Measurements from ENCODE around the gene PHAF1. TPM values are rescaled to one million over a fixed set of nuclear protein-coding genes. Genes with fewer than 3 reads are reported as not detected.

Gene PHAF1
- total and polyA plus RNA-seq, 2 of the 13 experiments (the other 11 are each of a cell fraction or from before 2014, with no cell fraction given): 48.3 to 174 TPM

DNA sequence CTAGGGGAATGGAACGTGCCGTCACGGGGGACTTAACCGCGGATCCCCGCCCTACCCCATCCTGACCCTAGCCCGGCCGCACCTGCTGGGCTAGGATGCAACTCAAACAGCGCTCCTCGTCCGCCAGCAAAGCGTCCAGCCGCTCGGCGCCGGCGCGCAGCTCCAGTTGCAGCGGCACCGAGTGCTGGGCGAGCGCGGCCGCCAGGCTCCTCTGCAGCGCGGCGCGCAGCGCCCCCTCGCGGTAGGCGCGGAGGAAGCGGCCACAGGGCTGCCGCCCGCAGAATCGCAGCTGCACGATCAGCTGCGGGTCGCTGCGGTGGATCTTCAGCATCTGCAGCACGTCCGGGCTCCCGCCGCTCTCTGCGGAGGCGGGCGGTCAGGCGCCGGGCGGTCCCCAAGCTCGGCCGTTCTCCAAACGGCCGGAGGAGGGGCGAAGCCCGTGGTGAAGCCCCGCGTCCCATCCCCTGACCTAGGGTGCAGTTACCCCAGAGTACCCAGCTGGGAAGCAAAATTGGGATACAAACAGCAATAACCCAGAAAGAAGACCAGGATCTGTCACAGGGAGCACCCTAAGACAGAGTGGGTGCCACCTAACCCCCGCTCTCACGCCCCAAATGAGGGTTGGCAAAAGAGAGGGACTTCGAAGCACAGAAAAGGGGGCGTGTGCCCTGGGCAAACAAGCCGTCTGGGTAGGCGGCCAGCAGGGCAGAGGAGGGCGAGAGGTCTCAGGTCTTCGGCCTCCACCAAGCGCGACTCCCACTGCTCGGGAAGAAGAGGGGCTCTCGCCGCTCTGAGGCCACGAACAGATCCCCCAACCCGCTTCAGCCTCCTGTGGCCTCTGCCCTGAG lies 45.8 kb downstream of the PHAF1 start (continued):
- TF ChIP-seq, protein P1, sequence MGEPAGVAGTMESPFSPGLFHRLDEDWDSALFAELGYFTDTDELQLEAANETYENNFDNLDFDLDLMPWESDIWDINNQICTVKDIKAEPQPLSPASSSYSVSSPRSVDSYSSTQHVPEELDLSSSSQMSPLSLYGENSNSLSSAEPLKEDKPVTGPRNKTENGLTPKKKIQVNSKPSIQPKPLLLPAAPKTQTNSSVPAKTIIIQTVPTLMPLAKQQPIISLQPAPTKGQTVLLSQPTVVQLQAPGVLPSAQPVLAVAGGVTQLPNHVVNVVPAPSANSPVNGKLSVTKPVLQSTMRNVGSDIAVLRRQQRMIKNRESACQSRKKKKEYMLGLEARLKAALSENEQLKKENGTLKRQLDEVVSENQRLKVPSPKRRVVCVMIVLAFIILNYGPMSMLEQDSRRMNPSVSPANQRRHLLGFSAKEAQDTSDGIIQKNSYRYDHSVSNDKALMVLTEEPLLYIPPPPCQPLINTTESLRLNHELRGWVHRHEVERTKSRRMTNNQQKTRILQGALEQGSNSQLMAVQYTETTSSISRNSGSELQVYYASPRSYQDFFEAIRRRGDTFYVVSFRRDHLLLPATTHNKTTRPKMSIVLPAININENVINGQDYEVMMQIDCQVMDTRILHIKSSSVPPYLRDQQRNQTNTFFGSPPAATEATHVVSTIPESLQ (CRISPR knock-in tag; conservative IDR thresholded peaks at IDR 0.05): no peak
- no peak; the same call in 1 of the 2 replicates for TF ChIP-seq ZKSCAN1 (IDR thresholded peaks at IDR 0.05; ENCODE audit: low read length)
- TF ChIP-seq ZNF468 (CRISPR knock-in tag; IDR thresholded peaks at IDR 0.05): no peak
- TF ChIP-seq SKI (IDR thresholded peaks at IDR 0.05; ENCODE audit: partially characterized antibody): peak; percentile 62
- no peak for TF ChIP-seq KIAA2018 (CRISPR knock-in tag; IDR thresholded peaks at IDR 0.05; ENCODE audit: borderline replicate concordance)
- no peak; the same call in 1 of the 2 replicates for TF ChIP-seq HOXD1 (CRISPR knock-in tag; IDR thresholded peaks at IDR 0.05)
- no peak for TF ChIP-seq PCBP2 (optimal IDR thresholded peaks at IDR 0.05; ENCODE audit: low read depth, low read length, poor library complexity, severe bottlenecking)
- no peak for TF ChIP-seq ZNF264 (CRISPR knock-in tag; IDR thresholded peaks at IDR 0.05)
- peak; percentile 18; the same call in 1 of the 2 replicates for TF ChIP-seq CENPT (CRISPR knock-in tag; IDR thresholded peaks at IDR 0.05; ENCODE audit: low read depth)
- TF ChIP-seq ZFP82 (CRISPR knock-in tag; IDR thresholded peaks at IDR 0.05; ENCODE audit: borderline replicate concordance): no peak
- peak; percentile 75; the same call in 1 of the 2 replicates for TF ChIP-seq FOXO1 (CRISPR knock-in tag; IDR thresholded peaks at IDR 0.05)
- 0 out of 2 replicates have a peak, but pooled peaks have one; percentile 58 for TF ChIP-seq PAX8 (CRISPR knock-in tag; IDR thresholded peaks at IDR 0.05; ENCODE audit: borderline replicate concordance)
- TF ChIP-seq ZNF670 (CRISPR knock-in tag; IDR thresholded peaks at IDR 0.05; ENCODE audit: borderline replicate concordance): no peak; the same call in 1 of the 2 replicates
- peak; percentile 83 for TF ChIP-seq ZNF768 (CRISPR knock-in tag; IDR thresholded peaks at IDR 0.05)
- TF ChIP-seq KLF6 (CRISPR knock-in tag; IDR thresholded peaks at IDR 0.05): 0 out of 2 replicates have a peak, but pooled peaks have one; percentile 33
- peak; percentile 32; the same call in 1 of the 2 replicates for TF ChIP-seq ZNF749 (CRISPR knock-in tag; IDR thresholded peaks at IDR 0.05; ENCODE audit: borderline replicate concordance)
- peak; percentile 57; the same call in 1 of the 2 replicates for TF ChIP-seq THAP11 (CRISPR knock-in tag; IDR thresholded peaks at IDR 0.05)
- TF ChIP-seq TAF15 (IDR thresholded peaks at IDR 0.05; ENCODE audit: low read depth, low read length, poor library complexity, severe bottlenecking): peak; percentile 46
- TF ChIP-seq ZNF441 (CRISPR knock-in tag; IDR thresholded peaks at IDR 0.05; ENCODE audit: borderline replicate concordance): peak; percentile 72
- TF ChIP-seq MXD4 (CRISPR knock-in tag; IDR thresholded peaks at IDR 0.05): peak; percentile 67; the same call in 1 of the 2 replicates

All from HepG2 (cell line).